Endodermal cell (in vitro differentiated cells): Measurements from ENCODE around the gene MCM3AP. TPM values are rescaled to one million over a fixed set of nuclear protein-coding genes. Genes with fewer than 3 reads are reported as not detected.

Experiments used
- DNase-seq: peaks from one replicate; pipeline ENCODE4 v3.0.0-alpha.2; 2017
- H3K27ac ChIP-seq: 2 replicates; pipeline ENCODE4 v1.5.1; 2013; ENCODE audit warnings: mild to moderate bottlenecking, low read depth, low read length, moderate library complexity
- H3K27me3 ChIP-seq: 2 replicates; pipeline ENCODE4 v1.6.1; 2013; ENCODE audit warnings: mild to moderate bottlenecking, low read length, moderate library complexity; ENCODE audit not compliant: insufficient read depth, control insufficient read depth, poor library complexity, severe bottlenecking
- H3K36me3 ChIP-seq: 2 replicates; pipeline ENCODE4 v1.7.0; 2013; ENCODE audit warnings: mild to moderate bottlenecking, low read length, moderate library complexity; ENCODE audit not compliant: control insufficient read depth, insufficient read depth
- H3K4me1 ChIP-seq: one replicate; pipeline ENCODE4 v1.7.0; 2013; ENCODE audit warnings: low read length; ENCODE audit not compliant: control insufficient read depth, insufficient read depth
- H3K4me3 ChIP-seq: 2 replicates; pipeline ENCODE4 v1.5.1; 2013; ENCODE audit warnings: mild to moderate bottlenecking, low read length, moderate library complexity
- H3K9ac ChIP-seq: 2 replicates; pipeline ENCODE4 v1.6.1; 2013; ENCODE audit warnings: mild to moderate bottlenecking, low read length, moderate library complexity; ENCODE audit not compliant: poor library complexity, severe bottlenecking; ENCODE audit errors: extremely low read depth
- H3K9me3 ChIP-seq: 2 replicates; pipeline ENCODE4 v1.6.1; 2013; ENCODE audit warnings: mild to moderate bottlenecking, low read length, moderate library complexity; ENCODE audit not compliant: control insufficient read depth
- H3K27ac Mint-ChIP-seq: 2 replicates; pipeline ENCODE4 v1.8.0; 2020; ENCODE audit warnings: mixed read lengths
- H3K27me3 Mint-ChIP-seq: 2 replicates; pipeline ENCODE4 v1.8.0; 2021; ENCODE audit warnings: mild to moderate bottlenecking, mixed read lengths; ENCODE audit not compliant: insufficient read depth
- H3K36me3 Mint-ChIP-seq: 2 replicates; pipeline ENCODE4 v1.8.0; 2020; ENCODE audit warnings: low read depth, mixed read lengths
- H3K4me1 Mint-ChIP-seq: 2 replicates; pipeline ENCODE4 v1.8.0; 2020; ENCODE audit warnings: mixed read lengths
- H3K4me3 Mint-ChIP-seq: 2 replicates; pipeline ENCODE4 v1.8.0; 2020; ENCODE audit warnings: mild to moderate bottlenecking, moderate library complexity, mixed read lengths
- H3K9me3 Mint-ChIP-seq: 2 replicates; pipeline ENCODE4 v1.8.0; 2020; ENCODE audit warnings: mild to moderate bottlenecking, mixed read lengths
- CTCF ChIP-seq: fragments of 200-600 bp; sonication (generic); conservative IDR thresholded peaks from 2 replicates; pipeline ENCODE4 v1.5.0; 2021; ENCODE audit warnings: antibody characterized with exemption, mild to moderate bottlenecking
- WGBS, 2 experiments: methylation state at CpG; one replicate each; pipeline versions ENCODE4 v1.1.5 to v1.1.7; 2013; ENCODE audit warnings: missing lambda C conversion rate in 2 of 2, mixed read lengths in 1 of 2; ENCODE audit not compliant: insufficient coverage in 1 of 2, insufficient read length in 1 of 2; 5-methylcytosine and 5-hydroxymethylcytosine counted together
- total RNA-seq, 2 donors: library from RNA; stranded (reverse); fragmentation: NEBNext Ultra II Directional in 1 of 2; extraction: Animal tissue kit (Norgen Biotek cat#: 25700) in 1 of 2; gene quantifications; 2 replicates in 1 of 2; 3 replicates in 1 of 2; pipeline ENCODE4 v1.2.1, GENCODE V29; 2021

Gene MCM3AP
- total RNA-seq, 2 donors from 2014 or later, result 120 to 161 TPM

GRCh38 chr21:46274797-46275390 lies 10.5 kb downstream of the MCM3AP start:
- no peak for DNase-seq
- Mint-ChIP-seq H3K36me3 (peaks cover 75% of the 10 kb centered on the region), H3K4me1 (no peaks in the 10 kb centered on the region), H3K9me3 (no peaks in the 10 kb centered on the region), H3K4me3 (no peak overlapping the region), H3K27ac (peak overlapping the region; percentile 48), H3K27me3 (no peaks in the 10 kb centered on the region)
- Histone ChIP-seq H3K27ac (no peak overlapping the region), H3K27me3 (no peaks in the 10 kb centered on the region), H3K9ac (no peak overlapping the region), H3K4me3 (no peak overlapping the region), H3K4me1 (no peaks in the 10 kb centered on the region), H3K9me3 (no peaks in the 10 kb centered on the region), H3K36me3 (peaks cover 83% of the 10 kb centered on the region)
- no peak for TF ChIP-seq CTCF
- 96 to 97% methylated on average over 7 to 11 of the region's 11 CpGs for WGBS, 2 experiments

GRCh38 chr21:46273341-46273740 lies 12.1 kb downstream of the MCM3AP start:
- Mint-ChIP-seq H3K9me3 (no peaks in the 10 kb centered on the region), H3K4me1 (no peaks in the 10 kb centered on the region)

GRCh38 chr21:46269466-46269865 lies 15.9 kb downstream of the MCM3AP start:
- peaks cover 84% of the 10 kb centered on the region for H3K36me3 ChIP-seq
- no peak overlapping the region for H3K4me3 ChIP-seq
- H3K9me3 Mint-ChIP-seq, result no peaks in the 10 kb centered on the region
- H3K4me1 ChIP-seq, result no peaks in the 10 kb centered on the region
- no peaks in the 10 kb centered on the region for H3K4me1 Mint-ChIP-seq
- no peak for TF ChIP-seq CTCF
- no peak overlapping the region for H3K27ac ChIP-seq
- H3K27me3 Mint-ChIP-seq, result no peaks in the 10 kb centered on the region
- no peaks in the 10 kb centered on the region for H3K9me3 ChIP-seq
- H3K36me3 Mint-ChIP-seq, result peaks cover 76% of the 10 kb centered on the region
- no peak overlapping the region for H3K9ac ChIP-seq
- 96% methylated on average over 10 of the region's 10 CpGs; no CpG with 5 or more reads in 1 of the 2 experiments for WGBS, 2 experiments
- H3K4me3 Mint-ChIP-seq, result no peak overlapping the region
- no peak overlapping the region for H3K27ac Mint-ChIP-seq
- H3K27me3 ChIP-seq, result no peaks in the 10 kb centered on the region
- no peak for DNase-seq

More at GRCh38 chr21:46273341-46273740, 12.1 kb downstream of the MCM3AP start:
- Mint-ChIP-seq H3K27me3 (no peaks in the 10 kb centered on the region), H3K36me3 (peaks cover 76% of the 10 kb centered on the region), H3K4me3 (no peak overlapping the region), H3K27ac (no peak overlapping the region)
- Histone ChIP-seq H3K4me3 (no peak overlapping the region), H3K9me3 (no peaks in the 10 kb centered on the region), H3K27me3 (no peaks in the 10 kb centered on the region), H3K27ac (no peak overlapping the region), H3K9ac (no peak overlapping the region), H3K36me3 (peaks cover 85% of the 10 kb centered on the region), H3K4me1 (no peaks in the 10 kb centered on the region)
- WGBS, 2 experiments, result 95 to 97% methylated on average over 13 to 14 of the region's 14 CpGs
- DNase-seq, result no peak
- TF ChIP-seq CTCF, result no peak
